Esophagus squamous epithelium (tissue), 5 donors: ENCODE measurements around the gene TNFRSF4. TPM values are rescaled to one million over a fixed set of nuclear protein-coding genes. Genes with fewer than 3 reads are reported as not detected.
"Not testable (repeated sequence)": the region's sequence is repeated elsewhere in the genome, so short reads cannot be mapped to it uniquely, and the experiment has no call there.

Experiments
- DNase-seq: peaks from one replicate; lab custom pipeline; 2025; lab: John Stamatoyannopoulos, UW
- H3K27ac ChIP-seq, 4 donors: fragments of 200-600 bp; sonication (generic); one replicate each; pipeline ENCODE4 v1.5.1; 2016 to 2019; ENCODE audit warnings: mild to moderate bottlenecking in 1 of 4
- H3K27me3 ChIP-seq, 4 donors: fragments of 200-600 bp; sonication (generic); 1 replicate in 3 of 4; 2 replicates in 1 of 4; pipeline versions ENCODE4 v1.5.1 to v1.6.0; 2017 to 2021; ENCODE audit warnings: antibody characterized with exemption in 1 of 4
- H3K36me3 ChIP-seq, 3 donors: fragments of 200-600 bp; sonication (generic); one replicate each; pipeline ENCODE4 v1.5.1; 2016 to 2019
- H3K4me1 ChIP-seq, 3 donors: fragments of 200-600 bp; sonication (generic); one replicate each; pipeline ENCODE4 v1.5.1; 2017 to 2019
- H3K4me3 ChIP-seq, 4 donors: fragments of 200-600 bp; sonication (generic); 1 replicate in 3 of 4; 2 replicates in 1 of 4; pipeline ENCODE4 v1.5.1; 2016 to 2019; ENCODE audit warnings: mild to moderate bottlenecking in 2 of 4, moderate library complexity in 1 of 4
- H3K9me3 ChIP-seq, 3 donors: fragments of 200-600 bp; sonication (generic); one replicate each; pipeline ENCODE4 v1.5.1; 2016 to 2019
- CTCF ChIP-seq, 6 experiments: fragments of 450-650 bp in 4 of 6; fragments of 200-600 bp in 2 of 6; sonication (generic) in 2 of 6; IDR thresholded peaks; one replicate each; pipeline ENCODE4 v1.5.1; 2016 to 2019; ENCODE audit warnings: antibody characterized with exemption in 6 of 6, mild to moderate bottlenecking in 4 of 6, moderate library complexity in 4 of 6
- POLR2A ChIP-seq, 4 donors: fragments of 450-650 bp; IDR thresholded peaks; one replicate each; pipeline ENCODE4 v1.6.1; 2017; ENCODE audit warnings: antibody characterized with exemption in 4 of 4, mild to moderate bottlenecking in 4 of 4, moderate library complexity in 3 of 4
- WGBS, 2 donors: methylation state at CpG; one replicate each; pipeline ENCODE4 v1.1.5; 2018; 5-methylcytosine and 5-hydroxymethylcytosine counted together
- intact Hi-C: fragments of 100-400 bp; cut with DNase I; formaldehyde crosslinking; loops from one replicate; pipeline ENCODE4 v1.15.0; 2022
- total RNA-seq, 4 donors: library from RNA; depleted of rRNA; stranded (reverse); fragments of >200 nt; gene quantifications; one replicate each; pipeline ENCODE4 v1.1.0, GENCODE V29; 2016
- donor health status: DM: yes; HTN: yes; CAD: no.

Gene TNFRSF4
- total RNA-seq, 4 donors from 2014 or later = 0.40 to 1.3 (median 0.57) TPM; not detected in 1

GRCh38 chr1:1255078-1255477 lies 41.1 kb upstream of the TNFRSF4 start:
- Histone ChIP-seq H3K4me3 (no peak overlapping the region), H3K27me3 (no peaks in the 10 kb centered on the region), H3K9me3 (no peaks in the 10 kb centered on the region), H3K4me1 (peaks cover 13 to 36% (median 15%) of the 10 kb centered on the region in 3 donors), H3K27ac (no peak overlapping the region), H3K36me3 (peaks cover 6 to 90% (median 19%) of the 10 kb centered on the region in 3 donors)
- DNase-seq = no peak
- 90 to 92% methylated on average over 5 to 9 of the region's 26 CpGs for WGBS, 2 donors
- no peak for TF ChIP-seq CTCF (IDR thresholded peaks at IDR 0.05)
- TF ChIP-seq POLR2A (IDR thresholded peaks at IDR 0.05) = no peak
- intact Hi-C loops = no loop called here

- Histone ChIP-seq H3K4me3 (no peak overlapping the region), H3K27me3 (no peaks in the 10 kb centered on the region), H3K27ac (no peak overlapping the region), H3K36me3 (peaks cover 6 to 85% (median 19%) of the 10 kb centered on the region in 3 donors), H3K9me3 (no peaks in the 10 kb centered on the region), H3K4me1 (peaks cover 13 to 32% (median 15%) of the 10 kb centered on the region in 3 donors)
- no peak for TF ChIP-seq POLR2A (IDR thresholded peaks at IDR 0.05)
- no peak for TF ChIP-seq CTCF (IDR thresholded peaks at IDR 0.05)
- WGBS, 2 donors = 81 to 82% methylated on average over 4 to 6 of the region's 21 CpGs
- intact Hi-C loops = no loop called here
- DNase-seq = no peak
Observed at GRCh38 chr1:1254667-1254998, 40.7 kb upstream of the TNFRSF4 start.

DNA sequence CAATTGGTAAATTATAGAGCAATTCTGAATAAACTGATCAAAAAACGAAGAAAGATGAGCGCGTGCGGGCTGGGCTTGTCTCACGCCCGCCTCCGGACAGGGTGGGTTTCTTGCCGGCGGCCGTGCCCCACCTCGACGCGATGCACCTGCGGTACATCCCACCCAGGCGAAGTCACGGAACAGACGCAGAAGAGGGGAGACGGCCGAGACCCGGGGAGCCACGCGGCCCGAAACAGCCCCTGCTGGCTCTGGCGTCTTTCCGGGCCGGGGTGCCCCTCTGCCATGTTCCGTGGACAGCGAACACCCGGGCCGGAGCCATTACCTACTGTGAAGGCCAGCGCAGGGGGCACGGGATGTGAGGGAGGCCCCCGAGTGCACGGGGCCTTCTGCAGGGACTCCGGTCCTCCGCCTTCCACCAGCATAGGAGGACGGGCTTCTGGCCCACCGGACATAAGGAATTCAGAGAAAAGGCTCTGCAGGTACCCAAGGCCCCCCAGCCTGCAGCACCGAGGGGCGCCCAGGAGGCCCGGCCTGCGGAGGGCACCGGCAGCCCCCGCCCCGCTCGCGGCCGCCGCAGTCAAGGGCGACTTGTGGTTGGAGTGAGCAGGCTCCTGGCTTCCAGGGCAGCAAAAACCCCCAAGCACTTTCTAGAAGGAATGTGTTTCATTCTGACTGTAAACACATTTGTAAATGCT lies 40.2 kb upstream of the TNFRSF4 start:
- Histone ChIP-seq H3K4me1 (peaks cover 13 to 27% (median 15%) of the 10 kb centered on the region in 3 donors), H3K27ac (no peak overlapping the region), H3K36me3 (peaks cover 5 to 80% (median 19%) of the 10 kb centered on the region in 3 donors), H3K27me3 (no peaks in the 10 kb centered on the region), H3K4me3 (no peak overlapping the region), H3K9me3 (no peaks in the 10 kb centered on the region)
- no peak for DNase-seq
- intact Hi-C loops = no loop called here
- no peak for TF ChIP-seq POLR2A (IDR thresholded peaks at IDR 0.05)
- TF ChIP-seq CTCF (IDR thresholded peaks at IDR 0.05) = no peak
- 92 to 97% methylated on average over 27 to 36 of the region's 50 CpGs for WGBS, 2 donors

DNA sequence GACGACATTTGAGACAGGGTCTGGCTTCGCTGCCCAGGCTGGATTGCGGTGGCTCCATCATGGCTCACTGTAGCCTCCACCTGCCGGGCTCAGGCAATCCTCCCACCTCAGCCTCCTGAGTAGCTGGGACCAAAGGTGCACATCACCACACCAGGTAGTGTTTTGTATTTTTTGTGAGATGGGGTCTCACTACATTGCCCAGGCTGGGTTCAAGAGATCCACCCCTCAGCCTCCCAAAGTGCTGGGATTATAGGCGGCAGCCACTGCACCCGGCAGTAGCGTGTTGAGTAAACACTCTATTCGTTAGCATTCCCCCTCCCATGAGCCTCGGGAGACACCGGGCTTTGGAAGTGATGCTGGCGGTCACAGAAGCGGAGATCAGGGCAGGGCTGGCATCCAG lies 39.4 kb upstream of the TNFRSF4 start:
- no peak overlapping the region for H3K4me3 ChIP-seq
- peaks cover 0 to 72% (median 19%) of the 10 kb centered on the region in 3 donors for H3K36me3 ChIP-seq
- no peaks in the 10 kb centered on the region for H3K9me3 ChIP-seq
- intact Hi-C loops = no loop called here
- no peak for DNase-seq
- 84 to 87% methylated on average over 6 to 11 of the region's 12 CpGs for WGBS, 2 donors
- peaks cover 6 to 19% (median 8%) of the 10 kb centered on the region in 3 donors for H3K4me1 ChIP-seq
- H3K27ac ChIP-seq = no peak overlapping the region
- TF ChIP-seq CTCF (IDR thresholded peaks at IDR 0.05) (no peak), POLR2A (IDR thresholded peaks at IDR 0.05) (no peak)
- H3K27me3 ChIP-seq = no peaks in the 10 kb centered on the region

- Histone ChIP-seq H3K4me3 (no peak overlapping the region), H3K36me3 (peaks cover 0 to 47% (median 16%) of the 10 kb centered on the region in 3 donors), H3K9me3 (no peaks in the 10 kb centered on the region), H3K4me1 (peaks cover 8 to 29% (median 12%) of the 10 kb centered on the region in 3 donors), H3K27ac (peak overlapping the region in 2 of 4 donors; percentile 27 to 34), H3K27me3 (peaks cover 0 to 25% (median 7%) of the 10 kb centered on the region in 4 donors)
- no peak for TF ChIP-seq CTCF (IDR thresholded peaks at IDR 0.05)
- no peak for TF ChIP-seq POLR2A (IDR thresholded peaks at IDR 0.05)
- 25 to 60% methylated on average over 4 to 12 of the region's 16 CpGs for WGBS, 2 donors
- intact Hi-C loops = no loop called here
- DNase-seq = no peak
Observed at GRCh38 chr1:1250786-1251284, 36.9 kb upstream of the TNFRSF4 start.

DNA sequence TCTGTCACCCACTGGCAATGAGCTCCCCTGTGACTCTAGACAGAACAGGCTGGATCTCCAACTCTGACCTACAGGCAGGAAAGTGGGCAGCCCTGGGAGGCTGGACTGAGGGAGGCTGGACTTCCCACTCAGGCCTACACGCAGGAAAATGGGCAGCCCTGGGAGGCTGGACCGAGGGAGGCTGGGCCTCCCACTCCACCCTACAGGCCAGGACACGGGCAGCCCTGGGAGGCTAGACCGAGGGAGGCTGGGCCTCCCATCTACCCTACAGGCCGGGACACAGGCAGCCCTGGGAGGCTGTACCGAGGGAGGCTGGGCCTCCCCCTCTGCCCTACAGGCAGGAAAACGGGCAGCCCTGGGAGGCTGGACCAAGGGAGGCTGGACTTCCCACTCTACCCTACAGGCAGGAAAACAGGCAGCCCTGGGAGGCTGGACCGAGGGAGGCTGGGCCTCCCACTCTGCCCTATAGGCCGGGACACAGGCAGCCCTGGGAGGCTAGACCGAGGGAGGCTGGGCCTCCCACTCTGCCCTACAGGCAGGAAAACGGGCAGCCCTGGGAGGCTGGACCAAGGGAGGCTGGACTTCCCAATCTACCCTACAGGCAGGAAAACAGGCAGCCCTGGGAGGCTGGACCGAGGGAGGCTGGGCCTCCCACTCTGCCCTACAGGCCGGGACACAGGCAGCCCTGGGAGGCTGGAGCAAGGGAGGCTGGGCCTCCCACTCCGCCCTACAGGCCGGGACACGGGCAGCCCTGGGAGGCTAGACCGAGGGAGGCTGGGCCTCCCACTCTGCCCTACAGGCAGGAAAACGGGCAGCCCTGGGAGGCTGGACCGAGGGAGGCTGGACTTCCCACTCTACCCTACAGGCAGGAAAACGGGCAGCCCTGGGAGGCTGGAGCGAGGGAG lies 34.3 kb upstream of the TNFRSF4 start:
- not testable (repeated sequence) for DNase-seq, H3K27ac ChIP-seq, H3K9me3 ChIP-seq, H3K4me3 ChIP-seq
- Histone ChIP-seq H3K4me1 (peaks cover 8 to 31% (median 12%) of the 10 kb centered on the region in 3 donors), H3K36me3 (peaks cover 0 to 21% (median 0%) of the 10 kb centered on the region in 3 donors), H3K27me3 (peaks cover 0 to 41% (median 11%) of the 10 kb centered on the region in 4 donors)
- 85% methylated on average over 4 of the region's 21 CpGs; no CpG with 5 or more reads in 1 of the 2 donors for WGBS, 2 donors
- intact Hi-C loops = loop anchor here (10.0 kb wide), 1 partner anchor 123 kb away; no protein-coding TSS in a partner anchor
